Measurements from ENCODE around the gene HEYL.
"Not testable (repeated sequence)": the region's sequence is repeated elsewhere in the genome, so short reads cannot be mapped to it uniquely, and the experiment has no call there.

HEYL gene

DNA sequence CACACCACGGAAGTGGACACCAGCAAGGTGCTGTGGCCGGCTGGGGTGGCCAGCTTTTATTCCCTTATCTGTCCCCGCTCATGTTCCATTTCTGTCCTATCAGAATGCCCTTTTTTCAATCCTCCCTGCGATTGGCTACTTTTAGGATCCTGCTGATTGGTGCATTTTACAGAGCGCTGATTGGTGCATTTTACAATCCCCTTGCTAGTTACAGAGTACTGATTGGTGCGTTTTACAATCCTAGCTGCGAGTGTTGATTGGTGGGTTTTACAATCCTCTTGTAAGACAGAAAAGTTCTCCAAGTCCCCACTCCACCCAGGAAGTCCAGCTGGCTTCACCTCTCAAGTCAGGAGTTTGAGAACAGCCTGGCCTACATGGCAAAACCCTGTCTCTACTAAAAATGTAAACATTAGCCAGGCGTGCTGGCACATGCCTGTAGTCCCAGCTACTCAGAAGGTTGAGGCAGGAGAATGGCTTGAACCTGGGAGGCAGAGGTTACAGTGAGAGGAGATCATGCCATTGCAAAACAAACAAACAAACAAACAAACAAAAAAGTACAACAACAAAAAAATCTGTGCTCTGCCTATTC lies 37.7 kb downstream of the HEYL start:
- not testable (repeated sequence) for DNase-seq

DNA sequence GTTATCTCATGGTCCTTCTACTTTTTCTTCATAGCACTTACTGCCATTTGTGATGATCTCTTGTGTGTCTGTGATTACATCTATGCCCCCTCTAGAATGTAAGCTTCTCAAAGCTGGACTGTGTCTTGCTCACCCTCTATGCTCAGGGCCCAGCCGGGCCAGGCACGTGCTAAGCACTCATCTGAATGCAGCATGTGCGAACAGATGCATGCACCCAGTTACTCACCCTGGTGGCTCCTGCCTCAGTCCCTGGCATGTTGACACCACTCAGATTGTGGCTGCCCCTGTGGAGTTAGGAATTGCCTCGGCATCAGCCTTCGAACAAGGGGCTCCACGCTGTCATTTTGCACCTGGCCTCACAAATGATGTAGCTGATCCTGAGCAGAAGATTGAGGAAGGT lies 43.3 kb downstream of the HEYL start:
- DNase-seq: no peak

- DNase-seq: no peak
Observed at GRCh38 chr1:39593386-39593785, 46.1 kb downstream of the HEYL start.

GRCh38 chr1:39592069-39592468 lies 47.4 kb downstream of the HEYL start:
- no peak for DNase-seq

DNA sequence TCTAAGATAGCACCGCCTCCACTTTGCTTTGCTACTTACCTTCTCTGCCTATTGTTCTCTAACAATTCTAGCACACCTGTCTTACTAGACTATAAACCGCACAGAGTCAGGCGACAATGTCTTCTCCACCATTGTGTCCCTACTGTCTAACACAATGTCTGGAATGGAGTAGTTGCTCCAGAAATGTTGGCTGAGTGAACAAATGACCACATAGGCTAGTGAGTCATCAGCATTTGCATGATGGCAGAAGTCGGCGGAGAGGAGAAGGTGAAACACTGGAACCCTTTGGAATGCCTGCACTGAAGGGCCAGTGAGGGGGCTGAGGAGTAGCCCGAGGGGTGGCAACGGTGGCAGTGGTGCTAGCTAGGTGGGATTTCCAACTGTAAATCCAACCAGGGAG lies 48.9 kb downstream of the HEYL start:
- DNase-seq: no peak

- DNase-seq: no peak
Observed at GRCh38 chr1:39585933-39586332, 53.5 kb downstream of the HEYL start.

DNA sequence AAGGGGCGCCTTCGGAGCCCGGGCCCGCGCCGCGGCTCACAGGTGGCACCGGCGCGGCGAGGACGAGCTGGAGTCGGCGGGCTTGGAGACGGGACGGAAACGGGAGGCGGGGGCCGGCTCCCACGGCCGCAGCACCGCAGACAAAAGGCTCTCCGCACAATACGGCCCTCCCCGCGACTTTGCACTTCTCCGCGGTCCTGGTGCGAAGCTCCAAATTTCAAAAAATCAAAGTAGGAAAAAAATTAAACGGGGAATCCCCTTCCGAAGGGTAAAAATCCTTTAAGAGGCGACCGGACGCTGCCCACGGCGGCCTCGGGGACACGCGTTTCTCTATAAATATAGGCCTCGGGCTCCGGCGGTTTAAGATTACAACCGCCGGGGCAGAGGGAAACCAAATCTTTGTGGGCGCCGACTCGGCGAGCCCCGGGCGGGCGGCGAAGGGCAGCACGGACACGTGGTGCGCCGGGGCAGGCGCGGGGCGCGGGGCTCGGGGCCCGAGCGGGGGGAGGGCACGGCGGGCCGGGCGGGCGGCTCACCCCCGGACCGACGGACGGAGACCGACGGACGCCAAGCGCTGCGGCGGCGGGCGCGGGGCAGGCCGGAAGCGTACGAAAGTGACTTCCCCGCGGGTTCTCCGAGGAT lies 63.3 kb downstream of the HEYL start:
- DNase-seq: peak; percentile 59

GRCh38 chr1:39575191-39576015 lies 64.0 kb downstream of the HEYL start:
- DNase-seq: peak; percentile 18

GRCh38 chr1:39574646-39575045 lies 64.8 kb downstream of the HEYL start:
- DNase-seq: no peak
